ENCODE measurements around the gene PDGFC.

The PDGFC gene

GRCh38 chr4:156781852-156782251 lies 189.7 kb downstream of the PDGFC start:
- no peak for DNase-seq
- H3K9ac ChIP-seq (ENCODE audit: low read length) = no peak overlapping the region

GRCh38 chr4:156779774-156780173 lies 191.8 kb downstream of the PDGFC start:
- Histone ChIP-seq H3K27ac (ENCODE audit: low read length) (no peak overlapping the region), H3K27me3 (replicated peaks; ENCODE audit: insufficient read depth, low read length) (no peaks in the 10 kb centered on the region), H3K9me3 (replicated peaks; ENCODE audit: insufficient read depth, low read length) (no peaks in the 10 kb centered on the region), H3K9me2 (replicated peaks; ENCODE audit: insufficient read depth, low read length) (no peaks in the 10 kb centered on the region), H3K9ac (ENCODE audit: low read length) (no peak overlapping the region), H3K36me3 (replicated peaks; ENCODE audit: insufficient read depth, low read length) (no peaks in the 10 kb centered on the region), H3K79me2 (ENCODE audit: low read length) (no peaks in the 10 kb centered on the region), H3K4me1 (ENCODE audit: low read length) (no peaks in the 10 kb centered on the region), H3K4me3 (ENCODE audit: low read length) (no peak overlapping the region), H3K4me2 (ENCODE audit: low read depth, low read length) (no peak overlapping the region), H3F3A (ENCODE audit: insufficient read depth, low read length) (no peaks in the 10 kb centered on the region), H2AFZ (ENCODE audit: low read length) (no peak overlapping the region), H4K20me1 (ENCODE audit: insufficient read depth, low read length) (no peaks in the 10 kb centered on the region)
- DNase-seq = no peak
- TF ChIP-seq EZH2phosphoT487 (IDR thresholded peaks at IDR 0.05; ENCODE audit: low read length) (no peak), CTCF (IDR thresholded peaks at IDR 0.05; ENCODE audit: low read length) (no peak), EZH2 (optimal IDR thresholded peaks at IDR 0.05; ENCODE audit: low read depth, low read length) (no peak)

More at GRCh38 chr4:156781852-156782251, 189.7 kb downstream of the PDGFC start:
- Histone ChIP-seq H3K36me3 (replicated peaks; ENCODE audit: insufficient read depth, low read length) (no peaks in the 10 kb centered on the region), H3K27me3 (replicated peaks; ENCODE audit: insufficient read depth, low read length) (no peaks in the 10 kb centered on the region), H3K4me3 (ENCODE audit: low read length) (no peak overlapping the region), H3K4me2 (ENCODE audit: low read depth, low read length) (no peak overlapping the region), H3K4me1 (ENCODE audit: low read length) (no peaks in the 10 kb centered on the region), H3K9me3 (replicated peaks; ENCODE audit: insufficient read depth, low read length) (no peaks in the 10 kb centered on the region), H4K20me1 (ENCODE audit: insufficient read depth, low read length) (no peaks in the 10 kb centered on the region), H3K27ac (ENCODE audit: low read length) (no peak overlapping the region), H3K9me2 (replicated peaks; ENCODE audit: insufficient read depth, low read length) (no peaks in the 10 kb centered on the region), H3F3A (ENCODE audit: insufficient read depth, low read length) (no peaks in the 10 kb centered on the region), H2AFZ (ENCODE audit: low read length) (no peak overlapping the region), H3K79me2 (ENCODE audit: low read length) (no peaks in the 10 kb centered on the region)
- TF ChIP-seq EZH2phosphoT487 (IDR thresholded peaks at IDR 0.05; ENCODE audit: low read length) (no peak), CTCF (IDR thresholded peaks at IDR 0.05; ENCODE audit: low read length) (no peak), EZH2 (optimal IDR thresholded peaks at IDR 0.05; ENCODE audit: low read depth, low read length) (no peak)

GRCh38 chr4:156779042-156779441 lies 192.6 kb downstream of the PDGFC start:
- Histone ChIP-seq H3K9ac (ENCODE audit: low read length) (no peak overlapping the region), H3K4me1 (ENCODE audit: low read length) (no peaks in the 10 kb centered on the region), H3K27me3 (replicated peaks; ENCODE audit: insufficient read depth, low read length) (no peaks in the 10 kb centered on the region), H3K4me2 (ENCODE audit: low read depth, low read length) (no peak overlapping the region), H3K36me3 (replicated peaks; ENCODE audit: insufficient read depth, low read length) (no peaks in the 10 kb centered on the region), H3K4me3 (ENCODE audit: low read length) (no peak overlapping the region), H3K9me2 (replicated peaks; ENCODE audit: insufficient read depth, low read length) (no peaks in the 10 kb centered on the region), H4K20me1 (ENCODE audit: insufficient read depth, low read length) (no peaks in the 10 kb centered on the region), H3K27ac (ENCODE audit: low read length) (no peak overlapping the region), H3F3A (ENCODE audit: insufficient read depth, low read length) (no peaks in the 10 kb centered on the region), H3K9me3 (replicated peaks; ENCODE audit: insufficient read depth, low read length) (no peaks in the 10 kb centered on the region), H2AFZ (ENCODE audit: low read length) (no peak overlapping the region), H3K79me2 (ENCODE audit: low read length) (no peaks in the 10 kb centered on the region)
- no peak for DNase-seq
- TF ChIP-seq EZH2phosphoT487 (IDR thresholded peaks at IDR 0.05; ENCODE audit: low read length) (no peak), EZH2 (optimal IDR thresholded peaks at IDR 0.05; ENCODE audit: low read depth, low read length) (no peak), CTCF (IDR thresholded peaks at IDR 0.05; ENCODE audit: low read length) (no peak)

All from MM.1S (cell line).